HG03025 (cell line): Measurements from ENCODE around the gene DTNB.
"Not testable (repeated sequence)": the region's sequence is repeated elsewhere in the genome, so short reads cannot be mapped to it uniquely, and the experiment has no call there.

Experiments used
- ATAC-seq: cut with Tn5 transposase; IDR thresholded peaks from one replicate; pipeline ENCODE4 v1.9.1; 2021; ENCODE audit warnings: mild to moderate bottlenecking, moderate library complexity; ENCODE audit not compliant: unreplicated experiment, low FRiP score

The DTNB gene

GRCh38 chr2:25431604-25432003 is 241.8 kb downstream of the DTNB start:
- ATAC-seq, result no peak

- ATAC-seq, result no peak
Measured at GRCh38 chr2:25430556-25430955, 242.8 kb downstream of the DTNB start.

GRCh38 chr2:25426326-25426725 is 247.1 kb downstream of the DTNB start:
- ATAC-seq, result no peak

- ATAC-seq, result no peak
Measured at GRCh38 chr2:25424426-25425028, 248.8 kb downstream of the DTNB start.

GRCh38 chr2:25421820-25422411 is 251.5 kb downstream of the DTNB start:
- peak; percentile 29 for ATAC-seq

- no peak for ATAC-seq
Measured at GRCh38 chr2:25421289-25421688, 252.1 kb downstream of the DTNB start.

GRCh38 chr2:25420820-25421237 is 252.5 kb downstream of the DTNB start:
- ATAC-seq, result peak; percentile 43

GRCh38 chr2:25419678-25420242 is 253.6 kb downstream of the DTNB start:
- ATAC-seq, result peak; percentile 45

GRCh38 chr2:25418944-25419677 is 254.3 kb downstream of the DTNB start:
- no peak for ATAC-seq

GRCh38 chr2:25417715-25418369 is 255.5 kb downstream of the DTNB start:
- ATAC-seq, result no peak

- no peak for ATAC-seq
Measured at GRCh38 chr2:25416674-25417073, 256.7 kb downstream of the DTNB start.

GRCh38 chr2:25414781-25415180 is 258.6 kb downstream of the DTNB start:
- no peak for ATAC-seq

- not testable (repeated sequence) for ATAC-seq
Measured at GRCh38 chr2:25413409-25413808, 260.0 kb downstream of the DTNB start.

GRCh38 chr2:25411753-25412152 is 261.6 kb downstream of the DTNB start:
- ATAC-seq, result no peak

- no peak for ATAC-seq
Measured at GRCh38 chr2:25411281-25411680, 262.1 kb downstream of the DTNB start.

GRCh38 chr2:25410370-25410769 is 263.0 kb downstream of the DTNB start:
- no peak for ATAC-seq

GRCh38 chr2:25409468-25409867 is 263.9 kb downstream of the DTNB start:
- ATAC-seq, result no peak

GRCh38 chr2:25409044-25409443 is 264.3 kb downstream of the DTNB start:
- ATAC-seq, result no peak

GRCh38 chr2:25405611-25406295 is 267.6 kb downstream of the DTNB start:
- ATAC-seq, result no peak

GRCh38 chr2:25403120-25403760 is 270.1 kb downstream of the DTNB start:
- ATAC-seq, result peak; percentile 43
